Upper lobe of left lung (tissue), 4 donors: ENCODE data around the gene SEC14L5.

Experiments
- EP300 ChIP-seq, 4 donors: sonication (generic); formaldehyde crosslinking; IDR thresholded peaks; one replicate each; pipeline ENCODE4 v1.5.1; 2017; ENCODE audit warnings: antibody characterized with exemption in 4 of 4, control low read depth in 2 of 4
- POLR2A ChIP-seq, 4 donors: fragments of 450-650 bp; IDR thresholded peaks; one replicate each; pipeline ENCODE4 v1.5.1; 2016 to 2017; ENCODE audit warnings: antibody characterized with exemption in 4 of 4, mild to moderate bottlenecking in 2 of 4
- POLR2AphosphoS5 ChIP-seq, 2 donors: sonication (generic); formaldehyde crosslinking; IDR thresholded peaks; one replicate each; pipeline ENCODE4 v1.5.1; 2017; ENCODE audit warnings: antibody characterized with exemption in 2 of 2

DNA sequence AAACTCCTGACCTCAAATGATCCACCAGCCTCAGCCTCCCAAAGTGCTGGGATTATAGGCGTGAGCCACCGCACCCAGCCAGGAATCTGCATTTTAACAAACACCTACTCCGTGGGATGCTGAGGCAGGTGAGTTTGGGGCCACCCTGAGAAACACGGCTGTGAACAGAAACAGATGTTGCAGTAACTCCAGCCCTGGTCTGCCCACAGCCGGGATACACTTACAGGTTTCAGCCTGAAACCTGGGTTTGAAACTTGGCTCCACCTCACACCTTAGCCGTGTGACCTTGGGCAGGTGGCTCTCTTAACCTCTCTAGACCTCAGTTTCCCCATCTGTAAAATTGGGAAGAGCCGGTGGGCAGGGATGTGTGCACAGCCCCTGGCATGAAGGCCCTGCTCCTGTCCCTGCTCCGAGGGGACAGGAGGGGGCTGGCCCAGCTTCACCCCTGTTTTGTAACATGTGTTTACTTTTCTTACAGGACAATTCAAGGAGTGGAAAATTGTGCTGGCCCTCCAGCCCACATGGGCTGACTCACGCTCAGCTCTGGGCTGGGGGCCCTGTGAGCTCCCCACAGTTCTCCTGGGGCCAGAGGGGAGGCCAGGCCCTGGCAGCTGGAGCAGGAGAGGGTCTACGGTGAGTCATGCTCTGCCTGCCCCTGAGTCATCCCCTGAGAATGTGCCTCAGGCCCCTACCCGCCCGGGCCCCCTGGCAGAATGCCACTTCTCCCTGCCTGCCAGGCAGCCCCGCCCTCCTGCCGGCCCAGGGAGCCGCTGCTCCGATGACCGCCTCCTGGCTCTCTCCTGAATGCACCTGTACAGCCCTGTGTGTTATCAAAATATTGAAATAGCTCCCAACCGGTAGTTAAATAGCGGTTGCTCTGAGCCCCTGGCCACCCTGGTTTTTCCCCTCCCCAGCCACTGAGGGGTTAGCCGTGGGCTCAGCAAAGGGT lies 13.5 kb upstream of the SEC14L5 start:
- peak in 1 of 4 donors; percentile 20 for TF ChIP-seq POLR2A (IDR thresholded peaks at IDR 0.05)
- peak; percentile 56 to 85 for TF ChIP-seq POLR2AphosphoS5 (IDR thresholded peaks at IDR 0.05)
- TF ChIP-seq EP300 (IDR thresholded peaks at IDR 0.05), result peak in 2 of 4 donors; percentile 11 to 80
